KMS-11 (cell line): ENCODE results near the gene TDRD9.
"Not testable (repeated sequence)": the region's sequence is repeated elsewhere in the genome, so short reads cannot be mapped to it uniquely, and the experiment has no call there.

Experiments
- H2AFZ ChIP-seq: fragments of 200-600 bp; sonication (generic); 2 replicates; pipeline ENCODE4 v1.6.1; 2016; ENCODE audit warnings: antibody characterized with exemption, mixed run types, low read depth
- H3K27ac ChIP-seq: fragments of 200-600 bp; sonication (generic); 2 replicates; pipeline ENCODE4 v1.6.1; 2016; ENCODE audit warnings: mild to moderate bottlenecking, mixed run types
- H3K27me3 ChIP-seq: fragments of 200-600 bp; sonication (generic); 2 replicates; pipeline ENCODE4 v1.6.1; 2017; ENCODE audit warnings: mild to moderate bottlenecking, low read depth, mixed run types, moderate library complexity; ENCODE audit not compliant: insufficient read depth
- H3K36me3 ChIP-seq: fragments of 200-600 bp; sonication (generic); 2 replicates; pipeline ENCODE4 v1.6.1; 2017; ENCODE audit warnings: mild to moderate bottlenecking, mixed run types; ENCODE audit not compliant: insufficient read depth
- H3K4me1 ChIP-seq: fragments of 200-600 bp; sonication (generic); 2 replicates; pipeline ENCODE4 v1.6.1; 2016; ENCODE audit warnings: mild to moderate bottlenecking, low read depth, mixed run types; ENCODE audit not compliant: poor library complexity, severe bottlenecking
- H3K4me2 ChIP-seq: fragments of 200-600 bp; sonication (generic); 2 replicates; pipeline ENCODE4 v1.7.0; 2016; ENCODE audit warnings: mild to moderate bottlenecking, mixed run types
- H3K4me3 ChIP-seq: fragments of 200-600 bp; sonication (generic); IDR thresholded peaks from 2 replicates; pipeline ENCODE4 v1.6.1; 2017; ENCODE audit warnings: low read depth, low read length, mixed read lengths; ENCODE audit not compliant: insufficient read depth
- H3K79me2 ChIP-seq: fragments of 200-600 bp; sonication (generic); 2 replicates; pipeline ENCODE4 v1.6.1; 2016; ENCODE audit warnings: low read depth, mixed run types; ENCODE audit not compliant: insufficient read depth
- H3K9ac ChIP-seq: fragments of 200-600 bp; sonication (generic); 2 replicates; pipeline ENCODE4 v1.6.1; 2016; ENCODE audit warnings: mild to moderate bottlenecking, mixed run types
- H4K20me1 ChIP-seq: fragments of 200-600 bp; sonication (generic); 2 replicates; pipeline ENCODE4 v1.6.1; 2016; ENCODE audit warnings: mild to moderate bottlenecking, mixed run types; ENCODE audit not compliant: insufficient read depth
- CTCF ChIP-seq: fragments of 200-600 bp; sonication (generic); conservative IDR thresholded peaks from 2 replicates; pipeline ENCODE4 v1.6.1; 2017; ENCODE audit warnings: low read depth, mild to moderate bottlenecking, antibody characterized with exemption, low read length, moderate library complexity, mixed read lengths

TDRD9 gene

GRCh38 chr14:103887557-103888115 is 40.6 kb upstream of the TDRD9 start:
- Histone ChIP-seq H2AFZ (no peak overlapping the region), H3K27ac (no peak overlapping the region), H4K20me1 (no peaks in the 10 kb centered on the region), H3K36me3 (no peaks in the 10 kb centered on the region), H3K4me1 (no peaks in the 10 kb centered on the region), H3K79me2 (no peaks in the 10 kb centered on the region), H3K27me3 (no peaks in the 10 kb centered on the region), H3K9ac (no peak overlapping the region), H3K4me2 (no peak overlapping the region), H3K4me3 (no peak overlapping the region)
- TF ChIP-seq CTCF, result no peak

- not testable (repeated sequence) for H3K36me3 ChIP-seq, H3K4me3 ChIP-seq, H2AFZ ChIP-seq, H3K4me1 ChIP-seq, H3K9ac ChIP-seq, H3K27me3 ChIP-seq, H3K27ac ChIP-seq, H3K79me2 ChIP-seq, H3K4me2 ChIP-seq, H4K20me1 ChIP-seq
Measured at GRCh38 chr14:103889002-103889312, 39.3 kb upstream of the TDRD9 start.

GRCh38 chr14:103889313-103890051 is 38.8 kb upstream of the TDRD9 start:
- no peaks in the 10 kb centered on the region for H4K20me1 ChIP-seq
- no peaks in the 10 kb centered on the region for H3K36me3 ChIP-seq
- H3K79me2 ChIP-seq, result no peaks in the 10 kb centered on the region
- no peaks in the 10 kb centered on the region for H3K27me3 ChIP-seq
- no peak overlapping the region for H3K9ac ChIP-seq
- no peak overlapping the region for H2AFZ ChIP-seq
- H3K4me3 ChIP-seq, result no peak overlapping the region
- no peaks in the 10 kb centered on the region for H3K4me1 ChIP-seq
- no peak for TF ChIP-seq CTCF
- H3K4me2 ChIP-seq, result no peak overlapping the region
- no peak overlapping the region for H3K27ac ChIP-seq

GRCh38 chr14:103890052-103890371 is 38.2 kb upstream of the TDRD9 start:
- Histone ChIP-seq H3K4me1 (no peaks in the 10 kb centered on the region), H4K20me1 (no peaks in the 10 kb centered on the region), H3K36me3 (no peaks in the 10 kb centered on the region), H3K27me3 (no peaks in the 10 kb centered on the region), H3K79me2 (no peaks in the 10 kb centered on the region), H3K27ac (no peak overlapping the region), H3K9ac (no peak overlapping the region), H3K4me2 (no peak overlapping the region), H3K4me3 (no peak overlapping the region), H2AFZ (no peak overlapping the region)
- TF ChIP-seq CTCF, result no peak

DNA sequence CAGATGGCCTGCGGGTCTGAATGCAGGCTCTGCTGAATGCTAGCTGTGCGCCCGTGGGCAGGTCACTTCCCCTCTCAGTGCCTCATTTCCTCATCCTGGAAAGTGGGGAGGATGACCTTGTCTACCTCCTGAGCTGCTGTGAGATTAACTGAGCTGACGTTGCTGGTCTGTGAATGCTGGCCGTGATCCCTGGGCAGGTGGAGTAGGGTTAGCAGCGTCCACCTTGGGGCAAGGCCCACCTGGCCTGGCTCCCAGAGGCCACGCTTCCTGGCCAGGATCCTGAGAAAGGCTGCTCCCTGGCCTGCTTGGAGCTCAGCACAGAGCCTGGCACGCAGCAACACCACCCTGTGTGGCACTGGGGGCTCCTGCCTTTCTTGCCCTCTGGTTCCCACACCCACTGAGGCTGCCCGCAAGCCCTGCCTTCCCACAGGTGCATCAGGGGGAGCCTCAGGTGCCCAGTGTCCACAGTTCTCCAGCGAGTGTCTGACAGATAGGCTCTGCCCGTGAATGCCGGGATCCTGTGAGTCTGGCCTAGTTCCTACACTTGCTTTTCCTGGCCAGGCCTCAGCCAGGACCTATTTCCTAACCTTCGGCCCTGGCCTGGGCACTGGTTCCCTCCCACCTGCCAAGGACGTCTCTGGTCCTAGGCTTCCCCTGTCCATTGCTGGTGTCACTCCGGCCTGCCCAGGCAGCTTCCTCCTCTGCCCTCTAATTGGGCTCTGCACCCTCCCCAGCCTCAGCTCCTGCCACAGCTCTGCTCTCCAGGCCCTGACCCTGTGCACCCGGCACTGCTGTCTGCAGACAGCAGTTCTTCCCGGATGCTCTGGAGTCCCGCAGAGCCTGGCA is 37.2 kb upstream of the TDRD9 start:
- Histone ChIP-seq H3K4me3 (no peak overlapping the region), H3K9ac (no peak overlapping the region), H3K36me3 (no peaks in the 10 kb centered on the region), H3K27ac (no peak overlapping the region), H3K4me1 (no peaks in the 10 kb centered on the region), H2AFZ (no peak overlapping the region), H3K79me2 (no peaks in the 10 kb centered on the region), H3K27me3 (no peaks in the 10 kb centered on the region), H3K4me2 (no peak overlapping the region), H4K20me1 (no peaks in the 10 kb centered on the region)
- TF ChIP-seq CTCF, result no peak
